Neural progenitor cell (in vitro differentiated cells): ENCODE data around the gene BPHL.

ENCODE experiments used
- CTCF ChIP-seq: fragments of 200-600 bp; sonication (generic); IDR thresholded peaks from 2 replicates; pipeline ENCODE4 v1.5.1; 2017; ENCODE audit warnings: antibody characterized with exemption, mild to moderate bottlenecking
- EZH2 ChIP-seq: fragments of 200-600 bp; sonication (generic); IDR thresholded peaks from 2 replicates; pipeline ENCODE4 v1.6.1; 2017; ENCODE audit warnings: antibody characterized with exemption, mild to moderate bottlenecking, moderate library complexity
- EZH2phosphoT487 ChIP-seq: fragments of 200-600 bp; sonication (generic); IDR thresholded peaks from 2 replicates; pipeline ENCODE4 v1.6.1; 2017; ENCODE audit warnings: antibody characterized with exemption

GRCh38 chr6:3193102-3193849 is 74.8 kb downstream of the BPHL start:
- TF ChIP-seq CTCF (no peak), EZH2phosphoT487 (no peak), EZH2 (no peak)
